Choroid plexus epithelial cell (primary cell): ENCODE data around the gene KIAA1755.

Source experiments
- DNase-seq: peaks from one replicate; pipeline ENCODE4 v3.0.0-alpha.2; 2010; ENCODE audit warnings: low read depth
- H3K4me3 ChIP-seq: 2 replicates; pipeline ENCODE4 v1.5.1; 2011; ENCODE audit warnings: low read depth, mild to moderate bottlenecking, control low read depth, low read length, moderate library complexity
- CTCF ChIP-seq: conservative IDR thresholded peaks from 2 replicates; pipeline ENCODE4 v1.5.1; 2011; ENCODE audit warnings: low read depth, mild to moderate bottlenecking, control low read depth, inconsistent platforms, low read length, moderate library complexity

Gene KIAA1755

GRCh38 chr20:38260378-38261053 lies at the start of gene KIAA1755:
TSS of gene KIAA1755 (minus strand) at chr20:38260735. CDS start at chr20:38260500, 235 bp downstream.
- peak within 1 kb of the TSS; percentile 81 for H3K4me3 ChIP-seq
- DNase-seq: peak; percentile 41
- no peak for TF ChIP-seq CTCF

DNA sequence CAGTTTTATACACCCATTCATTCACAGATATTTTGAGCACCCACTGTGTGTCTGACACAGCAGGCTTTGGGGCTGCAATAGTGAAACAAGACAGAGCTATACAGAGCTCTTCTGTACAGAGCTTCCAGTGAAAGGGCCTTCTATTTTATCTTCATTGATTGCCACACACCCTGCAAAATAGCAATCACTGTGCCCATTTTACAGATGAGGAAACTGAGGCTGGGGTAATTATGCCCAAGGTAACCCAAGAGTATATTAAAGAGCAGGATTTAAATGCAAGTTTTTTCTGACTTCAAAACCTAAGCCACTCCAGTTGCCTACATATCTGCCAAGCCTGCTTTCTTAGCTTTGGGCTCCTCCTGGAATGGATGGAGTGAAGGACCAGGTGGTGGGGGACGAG lies 47.9 kb upstream of the KIAA1755 start:
- no peak for TF ChIP-seq CTCF
- no peak for DNase-seq
- no peak overlapping the region for H3K4me3 ChIP-seq

GRCh38 chr20:38308047-38308438 lies 47.5 kb upstream of the KIAA1755 start:
- DNase-seq: peak; percentile 51
- TF ChIP-seq CTCF: no peak
- H3K4me3 ChIP-seq: no peak overlapping the region

DNA sequence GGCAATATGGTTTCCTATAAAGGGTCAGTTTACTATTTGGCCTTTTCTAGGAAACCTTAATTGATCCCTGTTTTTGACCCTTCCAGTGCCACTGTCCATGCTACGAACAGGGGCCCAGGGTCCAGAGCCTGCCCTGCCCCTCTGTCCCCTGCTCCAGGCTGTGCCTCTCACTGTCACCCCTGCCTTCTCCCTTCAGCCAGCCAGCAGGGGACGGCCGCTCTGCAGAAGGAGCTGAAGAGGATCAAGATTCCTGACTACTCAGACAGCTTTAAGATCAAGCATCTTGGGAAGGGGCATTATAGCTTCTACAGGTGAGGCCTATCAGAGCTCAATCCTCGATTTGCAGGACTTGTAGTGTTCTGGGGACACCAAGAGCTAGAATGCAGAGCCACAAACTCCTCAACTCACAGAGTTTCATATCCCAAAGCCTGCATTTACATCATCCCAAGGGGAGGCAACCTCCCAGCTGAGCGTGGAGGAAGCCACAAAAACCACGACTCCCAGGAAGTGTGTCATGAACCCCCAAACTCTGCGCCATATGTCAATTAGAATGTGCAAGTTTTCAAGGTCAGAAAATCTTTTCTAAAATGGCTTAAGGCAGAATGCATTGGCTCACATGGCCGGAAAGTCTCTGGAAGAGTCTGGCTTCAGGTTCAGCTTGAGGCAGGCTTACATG lies 47.0 kb upstream of the KIAA1755 start:
- no peak overlapping the region for H3K4me3 ChIP-seq
- DNase-seq: peak; percentile 81
- TF ChIP-seq CTCF: peak; percentile 1

GRCh38 chr20:38306379-38306778 lies 45.8 kb upstream of the KIAA1755 start:
- no peak for TF ChIP-seq CTCF
- DNase-seq: no peak
- H3K4me3 ChIP-seq: no peak overlapping the region

- no peak overlapping the region for H3K4me3 ChIP-seq
These were observed 45.0 kb upstream of the KIAA1755 start for GRCh38 chr20:38305541-38305940.

More at GRCh38 chr20:38305541-38305940, 45.0 kb upstream of the KIAA1755 start:
- DNase-seq: no peak
- no peak for TF ChIP-seq CTCF
